Liver (tissue), 9 donors: ENCODE data around the gene PIK3CA. TPM values are rescaled to one million over a fixed set of nuclear protein-coding genes. Genes with fewer than 3 reads are reported as not detected.

Experiments used
- DNase-seq: peaks from one replicate; pipeline ENCODE4 v3.0.0-alpha.2; 2017; ENCODE audit warnings: low spot score
- H3K27ac ChIP-seq, 2 donors: one replicate each; pipeline ENCODE4 v1.7.0; 2013; ENCODE audit warnings: inconsistent platforms in 2 of 2, low read length in 2 of 2, control low read depth in 1 of 2, low read depth in 1 of 2, mild to moderate bottlenecking in 1 of 2
- H3K27me3 ChIP-seq, 4 donors: one replicate each; pipeline versions ENCODE4 v1.6.1 to v1.7.0; 2013; ENCODE audit warnings: low read length in 3 of 4, inconsistent platforms in 1 of 4, mild to moderate bottlenecking in 1 of 4, moderate library complexity in 1 of 4; ENCODE audit not compliant: control insufficient read depth in 4 of 4, insufficient read depth in 4 of 4
- H3K36me3 ChIP-seq, 4 donors: one replicate each; pipeline versions ENCODE4 v1.6.1 to v1.7.0; 2013; ENCODE audit warnings: low read length in 3 of 4, mild to moderate bottlenecking in 3 of 4, low read depth in 1 of 4, moderate library complexity in 1 of 4; ENCODE audit not compliant: control insufficient read depth in 4 of 4, insufficient read depth in 3 of 4
- H3K4me1 ChIP-seq, 4 donors: one replicate each; pipeline versions ENCODE4 v1.6.1 to v1.7.0; 2013; ENCODE audit warnings: low read length in 3 of 4, mild to moderate bottlenecking in 3 of 4, moderate library complexity in 1 of 4; ENCODE audit not compliant: control insufficient read depth in 4 of 4, insufficient read depth in 4 of 4
- H3K4me3 ChIP-seq, 3 donors: one replicate each; pipeline versions ENCODE4 v1.6.1 to v1.7.0; 2013; ENCODE audit warnings: low read length in 3 of 3, control low read depth in 1 of 3, low read depth in 1 of 3, mild to moderate bottlenecking in 1 of 3
- H3K9ac ChIP-seq, 2 donors: one replicate each; pipeline ENCODE4 v1.7.0; 2013; ENCODE audit warnings: low read length in 2 of 2, mild to moderate bottlenecking in 2 of 2, moderate library complexity in 2 of 2, control low read depth in 1 of 2, low read depth in 1 of 2
- H3K9me3 ChIP-seq, 4 donors: one replicate each; pipeline versions ENCODE4 v1.6.1 to v1.7.0; 2013; ENCODE audit warnings: low read length in 3 of 4; ENCODE audit not compliant: control insufficient read depth in 4 of 4
- ATF3 ChIP-seq: IDR thresholded peaks from 2 replicates; pipeline ENCODE4 v1.6.1; 2016; ENCODE audit warnings: antibody characterized with exemption
- CTCF ChIP-seq: fragments of 150-350 bp; IDR thresholded peaks from 2 replicates; pipeline ENCODE4 v1.5.1; 2017; ENCODE audit warnings: improper control_type of control experiment, low read depth, low read length; ENCODE audit not compliant: missing input control
- EGR1 ChIP-seq, 2 donors: IDR thresholded peaks; 2 replicates each; pipeline ENCODE4 v1.6.1; 2016 to 2018; ENCODE audit warnings: antibody characterized with exemption in 2 of 2, low read depth in 2 of 2
- FOXA1 ChIP-seq: IDR thresholded peaks from 2 replicates; pipeline ENCODE4 v1.6.1; 2016; ENCODE audit warnings: antibody characterized with exemption
- FOXA2 ChIP-seq: IDR thresholded peaks from 2 replicates; pipeline ENCODE4 v1.6.1; 2016; ENCODE audit warnings: antibody characterized with exemption
- GABPA ChIP-seq, 2 donors: IDR thresholded peaks in 1 of 2; conservative IDR thresholded peaks in 1 of 2; 2 replicates each; pipeline ENCODE4 v1.6.1; 2016; ENCODE audit warnings: antibody characterized with exemption in 2 of 2, mild to moderate bottlenecking in 1 of 2, moderate library complexity in 1 of 2
- HNF4A ChIP-seq, 2 donors: conservative IDR thresholded peaks; 2 replicates each; pipeline ENCODE4 v1.6.1; 2016; ENCODE audit warnings: antibody characterized with exemption in 2 of 2, mild to moderate bottlenecking in 2 of 2
- HNF4G ChIP-seq: IDR thresholded peaks from 2 replicates; pipeline ENCODE4 v1.6.1; 2016; ENCODE audit warnings: antibody characterized with exemption
- JUND ChIP-seq, 2 donors: IDR thresholded peaks; 2 replicates each; pipeline ENCODE4 v1.6.1; 2016; ENCODE audit warnings: antibody characterized with exemption in 2 of 2
- MAX ChIP-seq: IDR thresholded peaks from 2 replicates; pipeline ENCODE4 v1.6.1; 2016; ENCODE audit warnings: antibody characterized with exemption
- NR2F2 ChIP-seq: IDR thresholded peaks from 2 replicates; pipeline ENCODE4 v1.6.1; 2016; ENCODE audit warnings: antibody characterized with exemption
- RAD21 ChIP-seq, 2 donors: IDR thresholded peaks; 2 replicates each; pipeline ENCODE4 v1.6.1; 2016; ENCODE audit warnings: antibody characterized with exemption in 2 of 2, mild to moderate bottlenecking in 2 of 2
- REST ChIP-seq: IDR thresholded peaks from 2 replicates; pipeline ENCODE4 v1.6.1; 2016; ENCODE audit warnings: antibody characterized with exemption, mild to moderate bottlenecking
- RXRA ChIP-seq, 2 donors: IDR thresholded peaks; 2 replicates each; pipeline ENCODE4 v1.6.1; 2017 to 2018; ENCODE audit warnings: antibody characterized with exemption in 2 of 2, mild to moderate bottlenecking in 1 of 2
- SP1 ChIP-seq: IDR thresholded peaks from 2 replicates; pipeline ENCODE4 v1.6.1; 2018; ENCODE audit warnings: antibody characterized with exemption, mild to moderate bottlenecking
- TAF1 ChIP-seq: conservative IDR thresholded peaks from 2 replicates; pipeline ENCODE4 v1.6.1; 2016; ENCODE audit warnings: antibody characterized with exemption, mild to moderate bottlenecking
- YY1 ChIP-seq: IDR thresholded peaks from 2 replicates; pipeline ENCODE4 v1.6.1; 2016; ENCODE audit warnings: antibody characterized with exemption, mild to moderate bottlenecking
- ZBTB33 ChIP-seq: IDR thresholded peaks from 2 replicates; pipeline ENCODE4 v1.6.1; 2016; ENCODE audit warnings: antibody characterized with exemption
- WGBS: extraction: QIAGEN DNeasy Blood & Tissue Kit; methylation state at CpG from one replicate; pipeline ENCODE4 v1.1.7; 2013; 5-methylcytosine and 5-hydroxymethylcytosine counted together
- polyA plus RNA-seq, 2 donors: library from polyadenylated mRNA; stranded (reverse) in 1 of 2; unstranded in 1 of 2; fragments of 200-250 nt in 1 of 2; fragments of >200 nt in 1 of 2; fragmentation: Nextera tagmentation in 1 of 2; extraction: Ambion mirVana in 1 of 2; gene quantifications; one replicate each; pipeline versions ENCODE4 v1.2.1 to v1.2.3, GENCODE V29; 2013 to 2015
- total RNA-seq, 2 donors: library from RNA; depleted of rRNA; stranded (reverse); fragments of >200 nt; gene quantifications; one replicate each; pipeline ENCODE4 v1.2.3, GENCODE V29; 2014
- donor health status: healthy.
- donor health status: healthy.
- donor health status: healthy.
- donor health status: healthy.
- donor health status: healthy.

Gene PIK3CA
- total RNA-seq = 10 to 100 TPM; 10.6 to 14.6 TPM
- polyA plus RNA-seq = 1 to 10 TPM; 3.6 to 3.9 TPM

- Histone ChIP-seq H3K9me3 (no peaks in the 10 kb centered on the region), H3K27ac (peak within 1 kb of the TSS; percentile 98), H3K4me3 (peak within 1 kb of the TSS; percentile 91 to 98 (median 95)), H3K36me3 (no peaks in the 10 kb centered on the region), H3K4me1 (peaks cover 2 to 18% (median 6%) of the 10 kb centered on the region in 4 donors), H3K9ac (peak within 1 kb of the TSS; percentile 89 to 95), H3K27me3 (no peaks in the 10 kb centered on the region)
- TF ChIP-seq EGR1 (IDR thresholded peaks at IDR 0.05; ENCODE audit: low read depth in 2 of 2) (peak; percentile 54 to 61), FOXA1 (no peak), SP1 (peak; percentile 66), ATF3 (peak; percentile 44), REST (no peak), MAX (peak; percentile 34), TAF1 (peak; percentile 91), JUND (IDR thresholded peaks at IDR 0.05) (peak in 1 of 2 donors; percentile 66), NR2F2 (no peak), RXRA (IDR thresholded peaks at IDR 0.05) (peak; percentile 26 to 32), CTCF (no peak), FOXA2 (peak; percentile 18), HNF4G (no peak), GABPA (IDR thresholded peaks at IDR 0.05 in 1 of 2, conservative IDR thresholded peaks at IDR 0.05 in 1 of 2) (peak; percentile 91 to 95), HNF4A (conservative IDR thresholded peaks at IDR 0.05) (peak; percentile 19 to 45), YY1 (peak; percentile 49), ZBTB33 (peak; percentile 39), RAD21 (IDR thresholded peaks at IDR 0.05) (no peak)
- WGBS = under 1% methylated on average over 67 of the region's 67 CpGs
- peak; percentile 87 for DNase-seq
These were observed at the start of gene PIK3CA for GRCh38 chr3:179147873-179148615. Gene PIK3CA, plus strand, starts transcription at chr3:179148357. Its CDS starts 50,469 bp downstream, at chr3:179198826.
